Dedifferentiated amniotic fluid mesenchymal stem cell (primary cell): Measurements from ENCODE around the gene POTEM.
"Not testable (repeated sequence)": the region's sequence is repeated elsewhere in the genome, so short reads cannot be mapped to it uniquely, and the experiment has no call there.

ENCODE experiments used
- DNase-seq: peaks from one replicate; pipeline ENCODE4 v3.0.0-alpha.2; 2016; ENCODE audit errors: extremely low spot score

Gene POTEM

GRCh38 chr14:19036811-19037382 lies 69.7 kb downstream of the POTEM start:
- not testable (repeated sequence) for DNase-seq

DNA sequence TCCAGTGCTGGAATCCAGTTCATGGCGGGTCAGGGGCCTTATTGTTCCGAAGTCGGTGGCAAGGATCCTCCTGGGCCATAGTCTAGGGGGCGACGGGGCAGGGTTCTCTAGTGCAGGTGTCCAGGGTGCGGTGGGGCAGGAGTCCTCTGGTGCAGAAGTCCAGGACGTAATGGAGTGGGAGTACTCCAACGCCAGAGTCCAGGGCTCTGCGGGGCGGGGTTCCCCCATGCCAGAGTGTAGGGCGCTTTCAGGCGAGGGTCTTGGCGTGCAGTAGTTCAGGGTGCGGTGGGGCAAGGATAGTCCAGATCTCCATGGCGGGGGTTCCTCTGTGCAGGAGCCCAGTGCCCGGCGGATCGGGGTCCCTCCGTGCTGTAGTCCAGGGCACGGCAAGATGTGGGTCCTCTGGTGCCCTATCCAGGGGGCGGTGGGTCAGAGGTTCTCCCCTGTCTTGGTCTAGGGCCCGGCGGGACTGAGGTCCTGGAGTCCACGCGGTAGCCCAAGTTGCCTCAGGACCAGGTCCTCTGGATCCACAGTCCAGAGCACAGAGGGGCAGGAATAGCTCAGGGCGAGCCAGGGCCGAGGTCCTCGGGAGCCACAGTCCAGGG lies 70.9 kb downstream of the POTEM start:
- DNase-seq, result not testable (repeated sequence)

- DNase-seq, result not testable (repeated sequence)
These were observed 71.6 kb downstream of the POTEM start for GRCh38 chr14:19038785-19039184.

DNA sequence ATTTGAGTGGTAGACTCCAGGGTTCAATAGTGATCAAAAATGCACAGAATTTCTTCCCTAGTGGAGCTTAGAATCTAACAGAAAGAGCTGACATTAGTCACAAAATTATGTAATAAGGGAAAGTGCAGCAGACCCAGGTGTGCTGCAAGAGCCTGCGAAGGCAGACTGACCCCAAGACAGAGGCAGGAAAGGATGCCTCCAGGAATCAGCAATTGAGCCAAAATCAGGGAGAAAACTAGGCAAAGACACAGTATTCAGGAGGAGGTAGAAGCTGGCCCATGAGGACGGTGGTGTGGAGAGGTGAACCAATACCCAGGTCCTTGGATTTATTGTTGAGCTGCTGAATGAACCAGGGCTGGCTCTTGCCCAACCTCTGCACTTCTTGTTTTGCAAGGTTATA lies 76.2 kb downstream of the POTEM start:
- not testable (repeated sequence) for DNase-seq
